NOMO-1 treated with DMSO at 0.1 percent for 48 hours (cell line): ENCODE results near the gene SBSN.

ENCODE experiments used
- DNase-seq: peaks from one replicate; lab custom pipeline; 2025; ENCODE audit not compliant: unreplicated experiment; lab: John Stamatoyannopoulos, UW

SBSN gene

GRCh38 chr19:35533822-35534392, 5.8 kb upstream of the SBSN start:
- DNase-seq = peak; percentile 43

GRCh38 chr19:35533201-35533821, 5.2 kb upstream of the SBSN start, which contains the start of gene GAPDHS:
GAPDHS (plus strand) TSS chr19:35533456; CDS start chr19:35533528, 72 bp downstream.
- DNase-seq = no peak

- no peak for DNase-seq
Observed at GRCh38 chr19:35531291-35531690, 3.2 kb upstream of the SBSN start.

- DNase-seq = no peak
Observed at GRCh38 chr19:35529241-35530218, 1.4 kb upstream of the SBSN start.

- no peak for DNase-seq
Observed at GRCh38 chr19:35525873-35526272, 2.2 kb downstream of the SBSN start.

GRCh38 chr19:35524181-35524837, 3.8 kb downstream of the SBSN start:
- DNase-seq = no peak

GRCh38 chr19:35522745-35523327, 5.3 kb downstream of the SBSN start:
- no peak for DNase-seq

GRCh38 chr19:35521124-35521743, 6.9 kb downstream of the SBSN start:
- no peak for DNase-seq

GRCh38 chr19:35519291-35519690, 8.8 kb downstream of the SBSN start:
- DNase-seq = no peak

- no peak for DNase-seq
Observed at GRCh38 chr19:35518313-35518712, 9.8 kb downstream of the SBSN start.

- DNase-seq = no peak
Observed at GRCh38 chr19:35517342-35517741, 10.8 kb downstream of the SBSN start.

- no peak for DNase-seq
Observed at GRCh38 chr19:35516310-35516709, 11.8 kb downstream of the SBSN start.

GRCh38 chr19:35514282-35514809, 13.8 kb downstream of the SBSN start:
- DNase-seq = no peak

GRCh38 chr19:35513628-35514281, 14.4 kb downstream of the SBSN start, which contains the start of gene DMKN:
DMKN (minus strand) TSS chr19:35513649; CDS start chr19:35513475, 174 bp downstream.
- no peak for DNase-seq

- no peak for DNase-seq
Observed at GRCh38 chr19:35512831-35513627, 15.1 kb downstream of the SBSN start.

GRCh38 chr19:35511337-35511736, 16.8 kb downstream of the SBSN start:
- no peak for DNase-seq

- DNase-seq = no peak
Observed at GRCh38 chr19:35510626-35510964, 17.5 kb downstream of the SBSN start.

GRCh38 chr19:35509861-35510625, 18.1 kb downstream of the SBSN start:
- DNase-seq = no peak
